Gastroesophageal sphincter (tissue), 3 donors: ENCODE results near the gene FGGY.
A peak's percentile ranks its signal among the peaks of the same experiment; 100 is the strongest.

Source experiments
- EP300 ChIP-seq: sonication (generic); formaldehyde crosslinking; IDR thresholded peaks from one replicate; pipeline ENCODE4 v1.6.1; 2017; ENCODE audit warnings: antibody characterized with exemption, mild to moderate bottlenecking
- POLR2A ChIP-seq, 2 donors: fragments of 450-650 bp; IDR thresholded peaks; one replicate each; pipeline ENCODE4 v1.6.1; 2017; ENCODE audit warnings: antibody characterized with exemption in 2 of 2, mild to moderate bottlenecking in 2 of 2, moderate library complexity in 1 of 2
- POLR2AphosphoS5 ChIP-seq: sonication (generic); formaldehyde crosslinking; IDR thresholded peaks from one replicate; pipeline ENCODE4 v1.6.1; 2017; ENCODE audit warnings: antibody characterized with exemption
- TF ChIP-seq, protein P1 (sequence below), 4 experiments: fragments of 200-600 bp in 2 of 4; fragments of 450-650 bp in 2 of 4; sonication (generic) in 1 of 4; IDR thresholded peaks; one replicate each; pipeline ENCODE4 v1.5.1; 2017 to 2019; ENCODE audit warnings: antibody characterized with exemption in 4 of 4, mild to moderate bottlenecking in 2 of 4, moderate library complexity in 2 of 4

- TF ChIP-seq, protein P1, sequence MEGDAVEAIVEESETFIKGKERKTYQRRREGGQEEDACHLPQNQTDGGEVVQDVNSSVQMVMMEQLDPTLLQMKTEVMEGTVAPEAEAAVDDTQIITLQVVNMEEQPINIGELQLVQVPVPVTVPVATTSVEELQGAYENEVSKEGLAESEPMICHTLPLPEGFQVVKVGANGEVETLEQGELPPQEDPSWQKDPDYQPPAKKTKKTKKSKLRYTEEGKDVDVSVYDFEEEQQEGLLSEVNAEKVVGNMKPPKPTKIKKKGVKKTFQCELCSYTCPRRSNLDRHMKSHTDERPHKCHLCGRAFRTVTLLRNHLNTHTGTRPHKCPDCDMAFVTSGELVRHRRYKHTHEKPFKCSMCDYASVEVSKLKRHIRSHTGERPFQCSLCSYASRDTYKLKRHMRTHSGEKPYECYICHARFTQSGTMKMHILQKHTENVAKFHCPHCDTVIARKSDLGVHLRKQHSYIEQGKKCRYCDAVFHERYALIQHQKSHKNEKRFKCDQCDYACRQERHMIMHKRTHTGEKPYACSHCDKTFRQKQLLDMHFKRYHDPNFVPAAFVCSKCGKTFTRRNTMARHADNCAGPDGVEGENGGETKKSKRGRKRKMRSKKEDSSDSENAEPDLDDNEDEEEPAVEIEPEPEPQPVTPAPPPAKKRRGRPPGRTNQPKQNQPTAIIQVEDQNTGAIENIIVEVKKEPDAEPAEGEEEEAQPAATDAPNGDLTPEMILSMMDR (IDR thresholded peaks at IDR 0.05), result no peak
- TF ChIP-seq POLR2A (IDR thresholded peaks at IDR 0.05) (no peak), EP300 (no peak), POLR2AphosphoS5 (peak; percentile 21)
Observed at GRCh38 chr1:59672851-59673572, 376.1 kb downstream of the FGGY start.
